Right lobe of liver (tissue), 4 donors: Measurements from ENCODE around the gene BASP1.

ENCODE experiments used
- POLR2A ChIP-seq: fragments of 450-650 bp; IDR thresholded peaks from one replicate; pipeline ENCODE4 v1.6.1; 2017; ENCODE audit warnings: antibody characterized with exemption, mild to moderate bottlenecking
- TF ChIP-seq, protein P1 (sequence below), 4 donors: fragments of 200-600 bp in 3 of 4; fragments of 450-650 bp in 1 of 4; IDR thresholded peaks; one replicate each; pipeline versions ENCODE4 v1.5.1 to v1.8.0; 2016 to 2022; ENCODE audit warnings: antibody characterized with exemption in 4 of 4, mild to moderate bottlenecking in 2 of 4
- donor health status: DM: no; HTN: no; CAD: no.
- donor health status: DM: no; HTN: no; CAD: no.
- donor health status: DM: no; HTN: yes; CAD: no.

DNA sequence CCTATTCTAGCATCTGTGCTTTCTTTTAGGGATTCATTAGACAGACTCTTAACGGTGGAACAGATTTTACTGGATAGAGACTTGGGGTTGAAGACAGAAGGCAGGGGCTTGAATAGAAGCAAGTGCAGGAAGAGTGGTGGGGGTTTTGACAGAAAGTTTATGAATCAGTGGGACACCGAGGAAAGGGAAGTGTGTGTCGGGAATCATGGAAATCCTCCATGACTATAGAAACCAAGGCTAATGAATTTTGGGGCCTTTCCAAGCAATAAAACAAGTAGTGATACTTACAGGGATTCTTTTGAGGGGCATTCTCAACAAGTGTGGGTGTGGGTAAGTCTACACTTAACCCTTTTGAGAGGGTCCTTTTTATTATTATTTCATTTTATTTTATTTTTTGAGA is 12.8 kb downstream of the BASP1 start:
- TF ChIP-seq, protein P1, sequence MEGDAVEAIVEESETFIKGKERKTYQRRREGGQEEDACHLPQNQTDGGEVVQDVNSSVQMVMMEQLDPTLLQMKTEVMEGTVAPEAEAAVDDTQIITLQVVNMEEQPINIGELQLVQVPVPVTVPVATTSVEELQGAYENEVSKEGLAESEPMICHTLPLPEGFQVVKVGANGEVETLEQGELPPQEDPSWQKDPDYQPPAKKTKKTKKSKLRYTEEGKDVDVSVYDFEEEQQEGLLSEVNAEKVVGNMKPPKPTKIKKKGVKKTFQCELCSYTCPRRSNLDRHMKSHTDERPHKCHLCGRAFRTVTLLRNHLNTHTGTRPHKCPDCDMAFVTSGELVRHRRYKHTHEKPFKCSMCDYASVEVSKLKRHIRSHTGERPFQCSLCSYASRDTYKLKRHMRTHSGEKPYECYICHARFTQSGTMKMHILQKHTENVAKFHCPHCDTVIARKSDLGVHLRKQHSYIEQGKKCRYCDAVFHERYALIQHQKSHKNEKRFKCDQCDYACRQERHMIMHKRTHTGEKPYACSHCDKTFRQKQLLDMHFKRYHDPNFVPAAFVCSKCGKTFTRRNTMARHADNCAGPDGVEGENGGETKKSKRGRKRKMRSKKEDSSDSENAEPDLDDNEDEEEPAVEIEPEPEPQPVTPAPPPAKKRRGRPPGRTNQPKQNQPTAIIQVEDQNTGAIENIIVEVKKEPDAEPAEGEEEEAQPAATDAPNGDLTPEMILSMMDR (IDR thresholded peaks at IDR 0.05) = no peak
- TF ChIP-seq POLR2A = no peak
